ENCODE measurements around the gene LMX1A.

GRCh38 chr1:165376041-165376810 is 19.7 kb upstream of the LMX1A start:
- no peak for TF ChIP-seq REST (IDR thresholded peaks at IDR 0.05)
- TF ChIP-seq, protein P1, sequence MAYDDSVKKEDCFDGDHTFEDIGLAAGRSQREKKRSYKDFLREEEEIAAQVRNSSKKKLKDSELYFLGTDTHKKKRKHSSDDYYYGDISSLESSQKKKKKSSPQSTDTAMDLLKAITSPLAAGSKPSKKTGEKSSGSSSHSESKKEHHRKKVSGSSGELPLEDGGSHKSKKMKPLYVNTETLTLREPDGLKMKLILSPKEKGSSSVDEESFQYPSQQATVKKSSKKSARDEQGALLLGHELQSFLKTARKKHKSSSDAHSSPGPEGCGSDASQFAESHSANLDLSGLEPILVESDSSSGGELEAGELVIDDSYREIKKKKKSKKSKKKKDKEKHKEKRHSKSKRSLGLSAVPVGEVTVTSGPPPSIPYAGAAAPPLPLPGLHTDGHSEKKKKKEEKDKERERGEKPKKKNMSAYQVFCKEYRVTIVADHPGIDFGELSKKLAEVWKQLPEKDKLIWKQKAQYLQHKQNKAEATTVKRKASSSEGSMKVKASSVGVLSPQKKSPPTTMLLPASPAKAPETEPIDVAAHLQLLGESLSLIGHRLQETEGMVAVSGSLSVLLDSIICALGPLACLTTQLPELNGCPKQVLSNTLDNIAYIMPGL (CRISPR knock-in tag; IDR thresholded peaks at IDR 0.05; ENCODE audit: borderline replicate concordance) = no peak
- TF ChIP-seq MYC (IDR thresholded peaks at IDR 0.05; ENCODE audit: borderline replicate concordance, low read length) = no peak
- TF ChIP-seq SMC3 (IDR thresholded peaks at IDR 0.05) = no peak
- TF ChIP-seq, protein P2, sequence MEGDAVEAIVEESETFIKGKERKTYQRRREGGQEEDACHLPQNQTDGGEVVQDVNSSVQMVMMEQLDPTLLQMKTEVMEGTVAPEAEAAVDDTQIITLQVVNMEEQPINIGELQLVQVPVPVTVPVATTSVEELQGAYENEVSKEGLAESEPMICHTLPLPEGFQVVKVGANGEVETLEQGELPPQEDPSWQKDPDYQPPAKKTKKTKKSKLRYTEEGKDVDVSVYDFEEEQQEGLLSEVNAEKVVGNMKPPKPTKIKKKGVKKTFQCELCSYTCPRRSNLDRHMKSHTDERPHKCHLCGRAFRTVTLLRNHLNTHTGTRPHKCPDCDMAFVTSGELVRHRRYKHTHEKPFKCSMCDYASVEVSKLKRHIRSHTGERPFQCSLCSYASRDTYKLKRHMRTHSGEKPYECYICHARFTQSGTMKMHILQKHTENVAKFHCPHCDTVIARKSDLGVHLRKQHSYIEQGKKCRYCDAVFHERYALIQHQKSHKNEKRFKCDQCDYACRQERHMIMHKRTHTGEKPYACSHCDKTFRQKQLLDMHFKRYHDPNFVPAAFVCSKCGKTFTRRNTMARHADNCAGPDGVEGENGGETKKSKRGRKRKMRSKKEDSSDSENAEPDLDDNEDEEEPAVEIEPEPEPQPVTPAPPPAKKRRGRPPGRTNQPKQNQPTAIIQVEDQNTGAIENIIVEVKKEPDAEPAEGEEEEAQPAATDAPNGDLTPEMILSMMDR (IDR thresholded peaks at IDR 0.05) = no peak
- TF ChIP-seq CHD4 (IDR thresholded peaks at IDR 0.05; ENCODE audit: borderline replicate concordance) = no peak
- no peak for TF ChIP-seq HDAC2 (IDR thresholded peaks at IDR 0.05)
- no peak for TF ChIP-seq POLR2A (IDR thresholded peaks at IDR 0.05; ENCODE audit: low read length)
- TF ChIP-seq KDM5A (IDR thresholded peaks at IDR 0.05) = no peak

Measured in A549 (cell line).